ENCODE data around the gene LONP2. TPM values are rescaled to one million over a fixed set of nuclear protein-coding genes. Genes with fewer than 3 reads are reported as not detected.

The LONP2 gene
- total and polyA plus RNA-seq, 2 experiments from 2014 or later = 12.4 to 25.2 TPM

DNA sequence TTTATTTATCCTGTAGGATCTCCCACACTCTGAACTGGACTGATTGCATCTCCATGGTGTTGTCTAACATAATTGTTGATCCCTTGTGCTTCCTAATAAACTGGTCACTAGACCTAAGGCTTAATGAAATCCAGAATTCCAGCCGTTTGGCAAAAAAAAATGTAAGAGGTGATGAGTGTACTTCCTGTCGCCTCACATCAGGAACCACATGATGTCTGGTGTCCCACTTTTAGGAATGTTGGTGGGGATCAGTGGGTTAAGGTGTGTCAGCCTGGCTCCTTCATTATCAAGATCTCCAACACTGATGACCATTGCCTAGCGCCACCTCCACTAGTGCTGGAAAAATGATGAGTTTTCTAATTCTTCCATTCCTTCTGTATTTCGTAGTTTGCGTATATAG lies 18.6 kb upstream of the LONP2 start:
- 0 out of 2 replicates have a peak, but pooled peaks cover 2% of the 10 kb centered on the region for H3K9me2 ChIP-seq (ENCODE audit: insufficient read depth)

More for the DNA sequence above, 18.6 kb upstream of the LONP2 start:
- no peak overlapping the region for H3K27ac Mint-ChIP-seq
- no peak overlapping the region for H3K4me2 ChIP-seq
- TF ChIP-seq JUNB (IDR thresholded peaks at IDR 0.05; ENCODE audit: unreplicated experiment) (no peak), ZNF114 (CRISPR knock-in tag; IDR thresholded peaks at IDR 0.05) (no peak), POLR2AphosphoS5 (IDR thresholded peaks at IDR 0.05; ENCODE audit: low read depth) (no peak), EZH2 (IDR thresholded peaks at IDR 0.05; ENCODE audit: low read depth, unreplicated experiment) (no peak), NANOG (IDR thresholded peaks at IDR 0.05; ENCODE audit: borderline replicate concordance) (no peak), ZNF331 (CRISPR knock-in tag; IDR thresholded peaks at IDR 0.05; ENCODE audit: low read depth) (no peak), CREB1 (CRISPR knock-in tag; IDR thresholded peaks at IDR 0.05; ENCODE audit: low read depth) (no peak), STAT1 (IDR thresholded peaks at IDR 0.05; ENCODE audit: unreplicated experiment) (no peak), EZH2phosphoT487 (IDR thresholded peaks at IDR 0.05; ENCODE audit: unreplicated experiment) (no peak)
- TF ChIP-seq, protein P1, sequence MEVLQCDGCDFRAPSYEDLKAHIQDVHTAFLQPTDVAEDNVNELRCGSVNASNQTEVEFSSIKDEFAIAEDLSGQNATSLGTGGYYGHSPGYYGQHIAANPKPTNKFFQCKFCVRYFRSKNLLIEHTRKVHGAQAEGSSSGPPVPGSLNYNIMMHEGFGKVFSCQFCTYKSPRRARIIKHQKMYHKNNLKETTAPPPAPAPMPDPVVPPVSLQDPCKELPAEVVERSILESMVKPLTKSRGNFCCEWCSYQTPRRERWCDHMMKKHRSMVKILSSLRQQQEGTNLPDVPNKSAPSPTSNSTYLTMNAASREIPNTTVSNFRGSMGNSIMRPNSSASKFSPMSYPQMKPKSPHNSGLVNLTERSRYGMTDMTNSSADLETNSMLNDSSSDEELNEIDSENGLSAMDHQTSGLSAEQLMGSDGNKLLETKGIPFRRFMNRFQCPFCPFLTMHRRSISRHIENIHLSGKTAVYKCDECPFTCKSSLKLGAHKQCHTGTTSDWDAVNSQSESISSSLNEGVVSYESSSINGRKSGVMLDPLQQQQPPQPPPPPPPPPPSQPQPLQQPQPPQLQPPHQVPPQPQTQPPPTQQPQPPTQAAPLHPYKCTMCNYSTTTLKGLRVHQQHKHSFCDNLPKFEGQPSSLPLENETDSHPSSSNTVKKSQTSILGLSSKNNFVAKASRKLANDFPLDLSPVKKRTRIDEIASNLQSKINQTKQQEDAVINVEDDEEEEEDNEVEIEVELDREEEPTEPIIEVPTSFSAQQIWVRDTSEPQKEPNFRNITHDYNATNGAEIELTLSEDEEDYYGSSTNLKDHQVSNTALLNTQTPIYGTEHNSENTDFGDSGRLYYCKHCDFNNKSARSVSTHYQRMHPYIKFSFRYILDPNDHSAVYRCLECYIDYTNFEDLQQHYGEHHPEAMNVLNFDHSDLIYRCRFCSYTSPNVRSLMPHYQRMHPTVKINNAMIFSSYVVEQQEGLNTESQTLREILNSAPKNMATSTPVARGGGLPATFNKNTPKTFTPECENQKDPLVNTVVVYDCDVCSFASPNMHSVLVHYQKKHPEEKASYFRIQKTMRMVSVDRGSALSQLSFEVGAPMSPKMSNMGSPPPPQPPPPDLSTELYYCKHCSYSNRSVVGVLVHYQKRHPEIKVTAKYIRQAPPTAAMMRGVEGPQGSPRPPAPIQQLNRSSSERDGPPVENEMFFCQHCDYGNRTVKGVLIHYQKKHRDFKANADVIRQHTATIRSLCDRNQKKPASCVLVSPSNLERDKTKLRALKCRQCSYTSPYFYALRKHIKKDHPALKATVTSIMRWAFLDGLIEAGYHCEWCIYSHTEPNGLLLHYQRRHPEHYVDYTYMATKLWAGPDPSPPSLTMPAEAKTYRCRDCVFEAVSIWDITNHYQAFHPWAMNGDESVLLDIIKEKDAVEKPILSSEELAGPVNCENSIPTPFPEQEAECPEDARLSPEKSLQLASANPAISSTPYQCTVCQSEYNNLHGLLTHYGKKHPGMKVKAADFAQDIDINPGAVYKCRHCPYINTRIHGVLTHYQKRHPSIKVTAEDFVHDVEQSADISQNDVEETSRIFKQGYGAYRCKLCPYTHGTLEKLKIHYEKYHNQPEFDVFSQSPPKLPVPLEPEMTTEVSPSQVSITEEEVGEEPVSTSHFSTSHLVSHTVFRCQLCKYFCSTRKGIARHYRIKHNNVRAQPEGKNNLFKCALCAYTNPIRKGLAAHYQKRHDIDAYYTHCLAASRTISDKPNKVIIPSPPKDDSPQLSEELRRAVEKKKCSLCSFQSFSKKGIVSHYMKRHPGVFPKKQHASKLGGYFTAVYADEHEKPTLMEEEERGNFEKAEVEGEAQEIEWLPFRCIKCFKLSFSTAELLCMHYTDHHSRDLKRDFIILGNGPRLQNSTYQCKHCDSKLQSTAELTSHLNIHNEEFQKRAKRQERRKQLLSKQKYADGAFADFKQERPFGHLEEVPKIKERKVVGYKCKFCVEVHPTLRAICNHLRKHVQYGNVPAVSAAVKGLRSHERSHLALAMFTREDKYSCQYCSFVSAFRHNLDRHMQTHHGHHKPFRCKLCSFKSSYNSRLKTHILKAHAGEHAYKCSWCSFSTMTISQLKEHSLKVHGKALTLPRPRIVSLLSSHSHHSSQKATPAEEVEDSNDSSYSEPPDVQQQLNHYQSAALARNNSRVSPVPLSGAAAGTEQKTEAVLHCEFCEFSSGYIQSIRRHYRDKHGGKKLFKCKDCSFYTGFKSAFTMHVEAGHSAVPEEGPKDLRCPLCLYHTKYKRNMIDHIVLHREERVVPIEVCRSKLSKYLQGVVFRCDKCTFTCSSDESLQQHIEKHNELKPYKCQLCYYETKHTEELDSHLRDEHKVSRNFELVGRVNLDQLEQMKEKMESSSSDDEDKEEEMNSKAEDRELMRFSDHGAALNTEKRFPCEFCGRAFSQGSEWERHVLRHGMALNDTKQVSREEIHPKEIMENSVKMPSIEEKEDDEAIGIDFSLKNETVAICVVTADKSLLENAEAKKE (CRISPR knock-in tag; IDR thresholded peaks at IDR 0.05) = no peak
- TF ChIP-seq, protein P2, sequence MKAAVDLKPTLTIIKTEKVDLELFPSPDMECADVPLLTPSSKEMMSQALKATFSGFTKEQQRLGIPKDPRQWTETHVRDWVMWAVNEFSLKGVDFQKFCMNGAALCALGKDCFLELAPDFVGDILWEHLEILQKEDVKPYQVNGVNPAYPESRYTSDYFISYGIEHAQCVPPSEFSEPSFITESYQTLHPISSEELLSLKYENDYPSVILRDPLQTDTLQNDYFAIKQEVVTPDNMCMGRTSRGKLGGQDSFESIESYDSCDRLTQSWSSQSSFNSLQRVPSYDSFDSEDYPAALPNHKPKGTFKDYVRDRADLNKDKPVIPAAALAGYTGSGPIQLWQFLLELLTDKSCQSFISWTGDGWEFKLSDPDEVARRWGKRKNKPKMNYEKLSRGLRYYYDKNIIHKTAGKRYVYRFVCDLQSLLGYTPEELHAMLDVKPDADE (IDR thresholded peaks at IDR 0.05) = no peak
- TF ChIP-seq, protein P3, sequence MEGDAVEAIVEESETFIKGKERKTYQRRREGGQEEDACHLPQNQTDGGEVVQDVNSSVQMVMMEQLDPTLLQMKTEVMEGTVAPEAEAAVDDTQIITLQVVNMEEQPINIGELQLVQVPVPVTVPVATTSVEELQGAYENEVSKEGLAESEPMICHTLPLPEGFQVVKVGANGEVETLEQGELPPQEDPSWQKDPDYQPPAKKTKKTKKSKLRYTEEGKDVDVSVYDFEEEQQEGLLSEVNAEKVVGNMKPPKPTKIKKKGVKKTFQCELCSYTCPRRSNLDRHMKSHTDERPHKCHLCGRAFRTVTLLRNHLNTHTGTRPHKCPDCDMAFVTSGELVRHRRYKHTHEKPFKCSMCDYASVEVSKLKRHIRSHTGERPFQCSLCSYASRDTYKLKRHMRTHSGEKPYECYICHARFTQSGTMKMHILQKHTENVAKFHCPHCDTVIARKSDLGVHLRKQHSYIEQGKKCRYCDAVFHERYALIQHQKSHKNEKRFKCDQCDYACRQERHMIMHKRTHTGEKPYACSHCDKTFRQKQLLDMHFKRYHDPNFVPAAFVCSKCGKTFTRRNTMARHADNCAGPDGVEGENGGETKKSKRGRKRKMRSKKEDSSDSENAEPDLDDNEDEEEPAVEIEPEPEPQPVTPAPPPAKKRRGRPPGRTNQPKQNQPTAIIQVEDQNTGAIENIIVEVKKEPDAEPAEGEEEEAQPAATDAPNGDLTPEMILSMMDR (conservative IDR thresholded peaks at IDR 0.05; ENCODE audit: low read depth in 2 of 2) = no peak
- TF ChIP-seq, protein P4, sequence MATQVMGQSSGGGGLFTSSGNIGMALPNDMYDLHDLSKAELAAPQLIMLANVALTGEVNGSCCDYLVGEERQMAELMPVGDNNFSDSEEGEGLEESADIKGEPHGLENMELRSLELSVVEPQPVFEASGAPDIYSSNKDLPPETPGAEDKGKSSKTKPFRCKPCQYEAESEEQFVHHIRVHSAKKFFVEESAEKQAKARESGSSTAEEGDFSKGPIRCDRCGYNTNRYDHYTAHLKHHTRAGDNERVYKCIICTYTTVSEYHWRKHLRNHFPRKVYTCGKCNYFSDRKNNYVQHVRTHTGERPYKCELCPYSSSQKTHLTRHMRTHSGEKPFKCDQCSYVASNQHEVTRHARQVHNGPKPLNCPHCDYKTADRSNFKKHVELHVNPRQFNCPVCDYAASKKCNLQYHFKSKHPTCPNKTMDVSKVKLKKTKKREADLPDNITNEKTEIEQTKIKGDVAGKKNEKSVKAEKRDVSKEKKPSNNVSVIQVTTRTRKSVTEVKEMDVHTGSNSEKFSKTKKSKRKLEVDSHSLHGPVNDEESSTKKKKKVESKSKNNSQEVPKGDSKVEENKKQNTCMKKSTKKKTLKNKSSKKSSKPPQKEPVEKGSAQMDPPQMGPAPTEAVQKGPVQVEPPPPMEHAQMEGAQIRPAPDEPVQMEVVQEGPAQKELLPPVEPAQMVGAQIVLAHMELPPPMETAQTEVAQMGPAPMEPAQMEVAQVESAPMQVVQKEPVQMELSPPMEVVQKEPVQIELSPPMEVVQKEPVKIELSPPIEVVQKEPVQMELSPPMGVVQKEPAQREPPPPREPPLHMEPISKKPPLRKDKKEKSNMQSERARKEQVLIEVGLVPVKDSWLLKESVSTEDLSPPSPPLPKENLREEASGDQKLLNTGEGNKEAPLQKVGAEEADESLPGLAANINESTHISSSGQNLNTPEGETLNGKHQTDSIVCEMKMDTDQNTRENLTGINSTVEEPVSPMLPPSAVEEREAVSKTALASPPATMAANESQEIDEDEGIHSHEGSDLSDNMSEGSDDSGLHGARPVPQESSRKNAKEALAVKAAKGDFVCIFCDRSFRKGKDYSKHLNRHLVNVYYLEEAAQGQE (IDR thresholded peaks at IDR 0.05; ENCODE audit: unreplicated experiment) = no peak
- no peaks in the 10 kb centered on the region for H3K79me2 ChIP-seq (replicated peaks; ENCODE audit: insufficient read depth)
- H3K4me3 Mint-ChIP-seq = no peak overlapping the region
- no peak overlapping the region for H2AFZ ChIP-seq
- H3F3A ChIP-seq (replicated peaks; ENCODE audit: low read depth) = no peaks in the 10 kb centered on the region
- peaks cover 11% of the 10 kb centered on the region for H3K27me3 Mint-ChIP-seq (ENCODE audit: insufficient read depth, low read depth, poor library complexity)
- DNase-seq (ENCODE audit: low spot score) = no peak
- H3K27me3 ChIP-seq (ENCODE audit: insufficient read depth) = no peaks in the 10 kb centered on the region
- no peaks in the 10 kb centered on the region for H3K36me3 Mint-ChIP-seq (ENCODE audit: low read depth)
- no peak overlapping the region for H3K4me3 ChIP-seq
- no peaks in the 10 kb centered on the region for H4K20me1 ChIP-seq (replicated peaks; ENCODE audit: insufficient read depth)
- H3K4me1 Mint-ChIP-seq = no peaks in the 10 kb centered on the region
- H3K27ac ChIP-seq (ENCODE audit: low read depth) = no peak overlapping the region
- no peak for ATAC-seq
- H3K9me3 Mint-ChIP-seq = no peaks in the 10 kb centered on the region
- no peaks in the 10 kb centered on the region for H3K4me1 ChIP-seq (ENCODE audit: insufficient read depth)
- H3K36me3 ChIP-seq (ENCODE audit: insufficient read depth) = no peaks in the 10 kb centered on the region

Measured in GM23338 (cell line).